LNCaP clone FGC (cell line): ENCODE data around the gene HMX3.

Experiments used
- DNase-seq: peaks from one replicate; pipeline ENCODE4 v3.0.0-alpha.2; 2011; ENCODE audit warnings: low read depth
- H3K4me3 ChIP-seq: 2 replicates; pipeline ENCODE4 v1.5.1; 2011; ENCODE audit warnings: mild to moderate bottlenecking, low read depth, low read length, control low read depth
- TF ChIP-seq, protein P1 (sequence below): IDR thresholded peaks from 2 replicates; pipeline ENCODE4 v1.5.1; 2012; ENCODE audit warnings: mild to moderate bottlenecking; ENCODE audit not compliant: control insufficient read depth, insufficient read depth; ENCODE audit errors: extremely low read depth

Gene HMX3

DNA sequence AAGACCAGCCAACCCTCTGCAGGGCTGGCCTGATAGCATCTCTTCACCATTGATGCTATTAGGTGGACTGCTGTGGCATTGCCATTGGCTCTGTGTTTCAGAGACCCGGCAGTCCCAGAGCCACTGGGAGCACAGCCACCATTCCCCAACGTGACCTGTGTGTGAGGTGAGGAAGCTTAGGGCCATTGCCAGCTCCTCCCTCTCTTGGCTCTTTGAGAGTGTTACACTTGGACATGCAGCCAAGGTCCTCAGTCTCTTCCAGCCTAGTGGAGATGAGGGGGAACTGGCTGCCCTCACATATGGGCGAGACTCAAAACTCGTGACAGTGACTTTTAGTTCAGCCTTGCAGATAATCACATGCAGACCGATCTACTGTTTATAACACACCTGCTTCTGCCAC lies 39.3 kb upstream of the HMX3 start:
- H3K4me3 ChIP-seq, result no peak overlapping the region
- TF ChIP-seq, protein P1, sequence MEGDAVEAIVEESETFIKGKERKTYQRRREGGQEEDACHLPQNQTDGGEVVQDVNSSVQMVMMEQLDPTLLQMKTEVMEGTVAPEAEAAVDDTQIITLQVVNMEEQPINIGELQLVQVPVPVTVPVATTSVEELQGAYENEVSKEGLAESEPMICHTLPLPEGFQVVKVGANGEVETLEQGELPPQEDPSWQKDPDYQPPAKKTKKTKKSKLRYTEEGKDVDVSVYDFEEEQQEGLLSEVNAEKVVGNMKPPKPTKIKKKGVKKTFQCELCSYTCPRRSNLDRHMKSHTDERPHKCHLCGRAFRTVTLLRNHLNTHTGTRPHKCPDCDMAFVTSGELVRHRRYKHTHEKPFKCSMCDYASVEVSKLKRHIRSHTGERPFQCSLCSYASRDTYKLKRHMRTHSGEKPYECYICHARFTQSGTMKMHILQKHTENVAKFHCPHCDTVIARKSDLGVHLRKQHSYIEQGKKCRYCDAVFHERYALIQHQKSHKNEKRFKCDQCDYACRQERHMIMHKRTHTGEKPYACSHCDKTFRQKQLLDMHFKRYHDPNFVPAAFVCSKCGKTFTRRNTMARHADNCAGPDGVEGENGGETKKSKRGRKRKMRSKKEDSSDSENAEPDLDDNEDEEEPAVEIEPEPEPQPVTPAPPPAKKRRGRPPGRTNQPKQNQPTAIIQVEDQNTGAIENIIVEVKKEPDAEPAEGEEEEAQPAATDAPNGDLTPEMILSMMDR, result no peak
- no peak for DNase-seq

DNA sequence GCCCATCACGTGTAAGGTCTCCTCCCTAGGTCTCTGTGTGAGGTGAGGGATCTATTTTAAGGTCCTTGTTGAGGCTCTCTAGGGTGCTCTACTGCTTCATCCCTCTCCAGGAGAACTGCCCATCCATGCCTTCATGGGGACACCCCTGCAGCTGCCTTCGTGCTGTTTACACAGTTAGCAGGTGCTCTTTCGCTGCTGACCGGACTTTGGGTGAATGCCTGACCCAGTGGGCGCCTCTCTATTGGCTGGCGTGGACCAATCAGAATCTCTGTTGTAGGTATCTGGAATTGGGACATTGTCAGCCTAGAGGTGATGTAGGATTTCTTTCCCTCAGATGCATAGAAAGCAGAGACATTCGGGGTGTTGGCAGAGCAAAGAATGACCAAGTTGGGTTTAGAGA lies 38.7 kb upstream of the HMX3 start:
- no peak for DNase-seq
- TF ChIP-seq, protein P1, result no peak
- H3K4me3 ChIP-seq, result no peak overlapping the region

DNA sequence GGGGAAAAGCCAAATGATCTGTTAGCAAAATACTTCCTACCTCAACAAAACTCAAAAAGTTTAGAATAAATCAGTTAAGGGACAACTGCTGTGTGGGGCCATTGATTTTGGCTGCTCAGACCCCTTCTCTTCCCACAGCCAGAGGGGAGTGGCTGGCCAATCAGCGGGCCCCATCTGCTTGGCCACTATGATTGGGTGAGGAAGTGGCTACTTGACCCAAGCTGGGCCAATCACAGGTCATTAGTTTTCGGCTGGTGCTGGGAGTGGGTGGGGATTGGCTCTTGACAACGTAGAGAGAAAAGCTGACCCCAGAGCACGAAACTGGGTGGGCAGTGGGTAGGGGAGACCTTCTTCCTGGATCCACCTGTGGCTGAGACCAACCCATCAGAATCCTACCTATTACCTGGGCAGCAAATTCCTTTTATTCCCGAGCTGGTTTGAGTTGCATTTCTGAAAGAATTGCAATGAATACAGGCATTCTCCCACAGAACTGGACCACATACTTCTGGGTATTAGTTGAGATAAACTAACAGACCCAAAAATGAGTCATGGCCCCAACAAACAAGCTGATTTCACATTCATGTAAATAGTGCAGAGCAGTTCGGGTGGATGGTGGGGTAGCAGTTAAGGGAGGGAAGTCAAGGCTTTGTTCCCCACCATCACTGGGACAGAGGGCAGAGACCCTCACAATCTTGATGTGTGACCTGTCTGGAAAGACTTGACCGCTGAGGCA lies 35.6 kb upstream of the HMX3 start:
- DNase-seq, result no peak
- TF ChIP-seq, protein P1, result no peak
- no peak overlapping the region for H3K4me3 ChIP-seq

DNA sequence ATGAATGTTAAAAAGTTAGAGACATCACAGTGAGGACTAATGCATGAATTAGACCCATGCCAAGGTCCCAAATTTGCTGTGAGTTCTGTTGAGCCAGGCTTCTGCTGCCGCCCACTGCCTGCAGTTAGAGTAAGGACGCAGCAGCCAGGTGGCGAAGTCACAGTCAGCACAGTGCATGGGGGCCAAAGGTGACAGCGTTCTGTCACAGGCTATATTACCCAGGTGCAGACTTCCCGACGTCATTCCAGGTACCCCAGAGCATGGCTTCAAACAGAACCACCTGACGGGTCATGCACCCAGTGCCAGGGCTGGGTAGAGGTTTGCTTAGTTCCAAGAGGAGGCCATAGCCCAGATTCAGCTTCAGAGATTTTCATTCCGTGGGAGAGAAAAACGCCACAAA lies 33.9 kb upstream of the HMX3 start:
- no peak overlapping the region for H3K4me3 ChIP-seq
- no peak for DNase-seq
- TF ChIP-seq, protein P1, result no peak

DNA sequence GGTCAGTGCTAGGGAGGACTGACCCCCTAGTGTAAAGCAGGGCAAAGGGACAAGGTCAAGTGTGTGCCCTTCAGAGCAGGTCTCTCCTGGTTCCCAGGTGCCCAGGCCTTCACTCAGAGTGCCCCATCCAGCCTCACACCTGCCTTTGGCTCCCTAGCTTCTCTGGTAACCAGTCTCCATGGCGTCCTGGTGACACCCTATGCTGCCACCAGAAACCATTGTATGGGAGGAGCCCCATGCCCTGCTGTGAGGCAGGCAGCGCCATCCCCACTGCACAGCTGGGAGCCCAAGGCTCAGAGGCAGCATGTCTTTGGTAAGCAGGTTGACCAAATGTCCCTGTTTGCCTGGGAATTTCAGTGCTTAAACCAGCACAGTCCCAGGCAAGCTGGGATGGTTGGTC lies 33.1 kb upstream of the HMX3 start:
- TF ChIP-seq, protein P1, result no peak
- DNase-seq, result no peak
- no peak overlapping the region for H3K4me3 ChIP-seq

DNA sequence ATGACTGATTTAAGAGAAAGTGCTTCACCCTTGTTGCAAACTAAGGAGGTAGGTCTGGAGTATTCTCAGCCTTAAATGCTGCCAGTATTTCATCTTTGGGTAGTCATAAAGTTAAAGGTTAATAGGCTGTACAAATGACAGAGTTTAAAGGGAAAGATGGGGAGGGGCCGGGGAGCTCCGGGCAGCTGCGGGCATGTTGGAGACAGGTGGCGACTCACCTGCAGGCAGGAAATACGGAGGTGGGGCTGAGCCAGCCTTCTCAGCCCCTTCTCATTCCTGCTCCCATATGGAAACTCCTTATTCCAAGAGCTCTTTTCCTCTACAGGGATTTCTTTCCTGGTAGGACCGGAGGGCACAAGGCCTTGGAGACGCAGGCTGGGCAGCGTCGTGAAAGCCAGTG lies 31.8 kb upstream of the HMX3 start:
- TF ChIP-seq, protein P1, result no peak
- DNase-seq, result no peak
- H3K4me3 ChIP-seq, result no peak overlapping the region

DNA sequence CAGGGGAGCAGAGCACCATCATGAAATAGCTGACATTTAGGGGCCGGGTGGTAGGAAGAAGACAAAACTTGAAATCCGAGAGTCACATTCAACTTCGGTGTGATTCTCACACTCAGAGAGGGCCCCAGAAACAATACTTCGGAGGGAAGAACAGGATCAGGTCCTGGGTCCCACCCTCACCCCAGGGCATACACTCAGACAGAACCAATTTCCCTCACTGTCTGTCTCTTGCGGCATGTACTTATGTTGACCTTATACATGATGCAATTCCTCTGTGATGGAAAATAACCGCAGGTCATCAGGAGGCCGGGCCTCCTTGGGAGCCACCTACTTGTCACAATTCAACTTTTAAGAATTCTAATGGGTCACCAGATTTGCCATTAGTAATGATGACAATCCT lies 26.3 kb upstream of the HMX3 start:
- DNase-seq, result no peak
- no peak overlapping the region for H3K4me3 ChIP-seq
- TF ChIP-seq, protein P1, result no peak
